Sigmoid colon (tissue), 7 donors: ENCODE measurements around the gene ACACA. TPM values are rescaled to one million over a fixed set of nuclear protein-coding genes. Genes with fewer than 3 reads are reported as not detected.

Experiments used
- DNase-seq: peaks from one replicate; pipeline ENCODE4 v3.0.0-alpha.2; 2019
- H3K27ac ChIP-seq, 4 donors: fragments of 200-600 bp; sonication (generic); one replicate each; pipeline ENCODE4 v1.5.1; 2016 to 2019; ENCODE audit warnings: mild to moderate bottlenecking in 1 of 4
- H3K27me3 ChIP-seq, 3 donors: fragments of 200-600 bp; sonication (generic); one replicate each; pipeline ENCODE4 v1.5.1; 2019; ENCODE audit warnings: mild to moderate bottlenecking in 1 of 3
- H3K36me3 ChIP-seq, 4 donors: fragments of 200-600 bp; sonication (generic); one replicate each; pipeline ENCODE4 v1.5.1; 2016 to 2019
- H3K4me1 ChIP-seq, 4 donors: fragments of 200-600 bp; sonication (generic); one replicate each; pipeline ENCODE4 v1.5.1; 2017 to 2019
- H3K4me3 ChIP-seq, 4 donors: fragments of 200-600 bp; sonication (generic); one replicate each; pipeline ENCODE4 v1.5.1; 2017 to 2019; ENCODE audit warnings: mild to moderate bottlenecking in 2 of 4, moderate library complexity in 1 of 4
- H3K9me3 ChIP-seq, 4 donors: fragments of 200-600 bp in 3 of 4; sonication (generic) in 3 of 4; one replicate each; pipeline versions ENCODE4 v1.5.1 to v1.6.1; 2013 to 2019
- EP300 ChIP-seq, 4 donors: sonication (generic); formaldehyde crosslinking; IDR thresholded peaks; one replicate each; pipeline ENCODE4 v1.6.1; 2017; ENCODE audit warnings: antibody characterized with exemption in 4 of 4
- POLR2A ChIP-seq, 2 donors: fragments of 450-650 bp; IDR thresholded peaks; one replicate each; pipeline ENCODE4 v1.6.1; 2016; ENCODE audit warnings: antibody characterized with exemption in 2 of 2, mild to moderate bottlenecking in 2 of 2, moderate library complexity in 2 of 2
- POLR2AphosphoS5 ChIP-seq, 4 donors: sonication (generic); formaldehyde crosslinking; IDR thresholded peaks; one replicate each; pipeline ENCODE4 v1.6.1; 2017; ENCODE audit warnings: antibody characterized with exemption in 4 of 4
- WGBS, 2 donors: extraction: QIAGEN DNeasy Blood & Tissue Kit; methylation state at CpG; one replicate each; pipeline ENCODE4 v1.1.7; 2013; 5-methylcytosine and 5-hydroxymethylcytosine counted together
- intact Hi-C: fragments of 100-400 bp; cut with DNase I; formaldehyde crosslinking; loops from one replicate; pipeline ENCODE4 v1.15.1; 2023
- polyA plus RNA-seq, 3 donors: library from polyadenylated mRNA; stranded (reverse); fragments of 200-250 nt; gene quantifications; one replicate each; pipeline ENCODE4 v1.2.3, GENCODE V29; 2013
- total RNA-seq, 4 donors: library from RNA; depleted of rRNA; stranded (reverse); fragments of >200 nt; gene quantifications; one replicate each; pipeline ENCODE4 v1.1.0, GENCODE V29; 2016
- TF ChIP-seq, protein P1 (sequence below), 4 experiments: fragments of 450-650 bp in 3 of 4; fragments of 200-600 bp in 1 of 4; IDR thresholded peaks; one replicate each; pipeline ENCODE4 v1.5.1; 2016 to 2019; ENCODE audit warnings: antibody characterized with exemption in 4 of 4, mild to moderate bottlenecking in 3 of 4, moderate library complexity in 2 of 4
- donor health status: healthy with polysubstance abuse.
- donor health status: Bipolar disorder and iron deficiency.
- donor health status: healthy.

Gene ACACA
- total and polyA plus RNA-seq, 7 donors, result 10.8 to 38.9 (median 27.6) TPM

DNA sequence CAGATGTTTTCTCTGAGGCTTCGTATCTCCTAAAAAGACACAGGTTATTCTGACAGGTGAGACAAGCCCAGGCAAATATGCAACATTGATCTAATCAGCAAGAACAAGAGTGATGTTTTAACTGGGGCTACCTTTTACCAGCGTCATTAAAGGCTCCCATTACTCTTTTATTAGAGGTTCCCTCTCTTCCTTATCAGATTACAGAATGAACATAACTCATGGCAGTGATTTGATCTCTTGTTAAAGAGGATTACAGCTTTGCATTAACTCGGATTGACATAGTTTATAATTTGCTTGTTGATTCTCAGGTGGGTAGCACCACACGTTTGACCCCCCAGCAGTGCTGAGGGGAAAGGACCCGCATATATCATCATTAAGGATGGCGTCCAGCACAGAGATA lies 367.4 kb downstream of the ACACA start:
- 75 to 78% methylated on average over 6 of the region's 6 CpGs for WGBS, 2 donors
- Histone ChIP-seq H3K4me3 (no peak overlapping the region), H3K36me3 (peaks cover 0 to 8% (median 0%) of the 10 kb centered on the region in 4 donors), H3K9me3 (no peaks in the 10 kb centered on the region), H3K4me1 (no peaks in the 10 kb centered on the region), H3K27me3 (no peaks in the 10 kb centered on the region), H3K27ac (no peak overlapping the region)
- no peak for DNase-seq
- intact Hi-C loops, result no loop called here
- TF ChIP-seq POLR2AphosphoS5 (IDR thresholded peaks at IDR 0.05), result no peak
- no peak for TF ChIP-seq POLR2A (IDR thresholded peaks at IDR 0.05)

DNA sequence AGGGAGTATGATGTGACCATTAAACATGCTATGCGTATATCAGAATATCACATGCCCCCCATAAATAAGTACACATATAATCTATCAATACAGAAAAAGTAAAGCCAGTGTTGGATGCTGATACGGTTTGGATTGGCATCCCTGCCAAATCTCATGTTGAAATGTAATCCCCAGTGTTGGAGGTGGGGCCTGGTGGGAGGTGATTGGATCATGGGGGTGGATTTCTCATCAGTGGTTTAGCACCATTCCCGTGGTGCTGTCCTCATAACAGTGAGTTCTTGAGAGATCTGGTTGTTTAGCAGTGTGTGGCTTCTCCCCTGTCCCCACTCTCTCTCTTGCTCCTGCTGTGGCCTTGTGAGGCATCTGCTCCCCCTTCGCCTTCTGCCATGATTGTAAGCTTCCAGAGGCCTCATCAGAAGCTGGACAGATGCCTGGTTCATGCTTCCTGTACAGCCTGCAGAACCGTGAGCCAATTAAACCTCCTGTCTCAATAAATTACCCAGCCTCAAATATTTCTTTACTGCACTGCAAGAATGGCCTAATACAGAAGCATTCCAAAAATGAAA lies 369.0 kb downstream of the ACACA start:
- DNase-seq, result no peak
- 90 to 91% methylated on average over 5 of the region's 5 CpGs for WGBS, 2 donors
- Histone ChIP-seq H3K4me1 (no peaks in the 10 kb centered on the region), H3K4me3 (no peak overlapping the region), H3K27ac (no peak overlapping the region), H3K9me3 (no peaks in the 10 kb centered on the region), H3K27me3 (no peaks in the 10 kb centered on the region), H3K36me3 (no peaks in the 10 kb centered on the region)
- TF ChIP-seq, protein P1, sequence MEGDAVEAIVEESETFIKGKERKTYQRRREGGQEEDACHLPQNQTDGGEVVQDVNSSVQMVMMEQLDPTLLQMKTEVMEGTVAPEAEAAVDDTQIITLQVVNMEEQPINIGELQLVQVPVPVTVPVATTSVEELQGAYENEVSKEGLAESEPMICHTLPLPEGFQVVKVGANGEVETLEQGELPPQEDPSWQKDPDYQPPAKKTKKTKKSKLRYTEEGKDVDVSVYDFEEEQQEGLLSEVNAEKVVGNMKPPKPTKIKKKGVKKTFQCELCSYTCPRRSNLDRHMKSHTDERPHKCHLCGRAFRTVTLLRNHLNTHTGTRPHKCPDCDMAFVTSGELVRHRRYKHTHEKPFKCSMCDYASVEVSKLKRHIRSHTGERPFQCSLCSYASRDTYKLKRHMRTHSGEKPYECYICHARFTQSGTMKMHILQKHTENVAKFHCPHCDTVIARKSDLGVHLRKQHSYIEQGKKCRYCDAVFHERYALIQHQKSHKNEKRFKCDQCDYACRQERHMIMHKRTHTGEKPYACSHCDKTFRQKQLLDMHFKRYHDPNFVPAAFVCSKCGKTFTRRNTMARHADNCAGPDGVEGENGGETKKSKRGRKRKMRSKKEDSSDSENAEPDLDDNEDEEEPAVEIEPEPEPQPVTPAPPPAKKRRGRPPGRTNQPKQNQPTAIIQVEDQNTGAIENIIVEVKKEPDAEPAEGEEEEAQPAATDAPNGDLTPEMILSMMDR (IDR thresholded peaks at IDR 0.05), result no peak
- TF ChIP-seq EP300 (IDR thresholded peaks at IDR 0.05), result no peak
- intact Hi-C loops, result no loop called here

Other genes starting within 250 kb of the ACACA start
- gene C17orf78, start 30.9 kb downstream of the ACACA start, total RNA-seq, result not detected
- not detected for gene C17orf78, start 30.9 kb downstream of the ACACA start, polyA plus RNA-seq
- gene TADA2A, start 50 bp upstream of the ACACA start, total RNA-seq, result 10 to 100 TPM; 15.0 to 22.7 (median 20.3) TPM
- 1 to 10 TPM; 7.2 to 9.9 (median 8.4) TPM for gene TADA2A, start 50 bp upstream of the ACACA start, polyA plus RNA-seq
- gene DUSP14, start 83.1 kb upstream of the ACACA start, total RNA-seq, result 10 to 100 TPM; 18.5 to 25.2 (median 20.4) TPM
- 1 to 10 TPM; 1.2 to 3.6 (median 3.4) TPM for gene DUSP14, start 83.1 kb upstream of the ACACA start, polyA plus RNA-seq
- gene SYNRG, start 202.6 kb upstream of the ACACA start, total RNA-seq, result 10 to 100 TPM; 16.8 to 26.0 (median 20.1) TPM
- gene SYNRG, start 202.6 kb upstream of the ACACA start, polyA plus RNA-seq, result 10 to 100 TPM in 1 of 3 donors, 1 to 10 TPM in 2; 7.4 to 20.5 (median 8.4) TPM
- 10 to 100 TPM; 16.5 to 21.2 (median 19.2) TPM for gene DDX52, start 236.6 kb upstream of the ACACA start, total RNA-seq
- gene DDX52, start 236.6 kb upstream of the ACACA start, polyA plus RNA-seq, result 10 to 100 TPM in 1 of 3 donors, 1 to 10 TPM in 2; 7.6 to 15.2 (median 7.8) TPM